Lung (tissue), 12 donors: Measurements from ENCODE around the gene CDKN1C. TPM values are rescaled to one million over a fixed set of nuclear protein-coding genes. Genes with fewer than 3 reads are reported as not detected.

Experiments used
- ATAC-seq: fragments of 200-7000 bp; cut with Tn5 transposase; one replicate; pipeline ENCODE4 v1.9.1; 2020; ENCODE audit warnings: moderate number of reproducible peaks; ENCODE audit not compliant: insufficient read depth, low FRiP score
- DNase-seq, 3 donors: peaks; one replicate each; pipeline ENCODE4 v3.0.0-alpha.2; 2013 to 2017
- H3K27ac ChIP-seq, 2 donors: one replicate each; pipeline ENCODE4 v1.5.1; 2013; ENCODE audit warnings: mild to moderate bottlenecking in 2 of 2, moderate library complexity in 2 of 2, control low read depth in 1 of 2, inconsistent platforms in 1 of 2, low read depth in 1 of 2, low read length in 1 of 2
- H3K27me3 ChIP-seq, 3 donors: one replicate each; pipeline ENCODE4 v1.5.1; 2013; ENCODE audit warnings: low read length in 2 of 3; ENCODE audit not compliant: control insufficient read depth in 3 of 3, insufficient read depth in 3 of 3
- H3K36me3 ChIP-seq, 4 donors: one replicate each; pipeline ENCODE4 v1.5.1; 2013; ENCODE audit warnings: low read length in 4 of 4, mild to moderate bottlenecking in 1 of 4, moderate library complexity in 1 of 4; ENCODE audit not compliant: control insufficient read depth in 4 of 4, insufficient read depth in 4 of 4
- H3K4me1 ChIP-seq, 5 donors: one replicate each; pipeline ENCODE4 v1.5.1; 2013; ENCODE audit warnings: low read length in 5 of 5, mild to moderate bottlenecking in 2 of 5, moderate library complexity in 1 of 5; ENCODE audit not compliant: control insufficient read depth in 5 of 5, insufficient read depth in 5 of 5
- H3K4me3 ChIP-seq: one replicate; pipeline ENCODE4 v1.5.1; 2013; ENCODE audit warnings: mild to moderate bottlenecking, control low read depth, moderate library complexity
- H3K9ac ChIP-seq, 2 donors: one replicate each; pipeline ENCODE4 v1.5.1; 2013; ENCODE audit warnings: low read length in 2 of 2, control low read depth in 1 of 2; ENCODE audit not compliant: insufficient read depth in 1 of 2
- H3K9me3 ChIP-seq, 4 donors: one replicate each; pipeline ENCODE4 v1.5.1; 2013; ENCODE audit warnings: low read length in 3 of 4, mild to moderate bottlenecking in 1 of 4, moderate library complexity in 1 of 4; ENCODE audit not compliant: control insufficient read depth in 4 of 4, insufficient read depth in 3 of 4
- CTCF ChIP-seq: IDR thresholded peaks from 2 replicates; pipeline ENCODE4 v1.5.1; 2012; ENCODE audit warnings: mild to moderate bottlenecking; ENCODE audit errors: control extremely low read depth, extremely low read depth
- WGBS, 2 donors: extraction: QIAGEN DNeasy Blood & Tissue Kit; methylation state at CpG; one replicate each; pipeline ENCODE4 v1.1.7; 2013; 5-methylcytosine and 5-hydroxymethylcytosine counted together
- polyA plus RNA-seq, 2 donors: library from polyadenylated mRNA; stranded (reverse); fragments of 200-250 nt; gene quantifications; one replicate each; pipeline ENCODE4 v1.2.1, GENCODE V29; 2013
- total RNA-seq, 2 donors: library from RNA; depleted of rRNA in 1 of 2; stranded (reverse); fragments of >200 nt in 1 of 2; gene quantifications; one replicate each; pipeline ENCODE4 v1.2.1, GENCODE V29; 2014 to 2021
- donor health status: control.
- donor health status: control.
- donor health status: Bipolar disorder and iron deficiency.
- donor health status: healthy.
- donor health status: DM: yes; HTN: yes; CAD: no.

The CDKN1C gene
- total and polyA plus RNA-seq, 4 donors, result 9.9 to 123 (median 26.8) TPM

GRCh38 chr11:2913776-2914175 lies 28.2 kb upstream of the CDKN1C start:
- Histone ChIP-seq H3K27ac (no peak overlapping the region), H3K4me1 (peaks cover 0 to 28% (median 7%) of the 10 kb centered on the region in 5 donors), H3K9me3 (no peaks in the 10 kb centered on the region), H3K4me3 (no peak overlapping the region), H3K36me3 (no peaks in the 10 kb centered on the region), H3K27me3 (peaks cover 0 to 3% (median 0%) of the 10 kb centered on the region in 3 donors), H3K9ac (no peak overlapping the region)
- DNase-seq, result no peak
- WGBS, 2 donors, result 56 to 67% methylated on average over 9 of the region's 9 CpGs
- no peak for TF ChIP-seq CTCF
- no peak for ATAC-seq

- H3K27me3 ChIP-seq, result peaks cover 0 to 8% (median 3%) of the 10 kb centered on the region in 3 donors
- no peak overlapping the region for H3K4me3 ChIP-seq
- H3K4me1 ChIP-seq, result peaks cover 0 to 28% (median 7%) of the 10 kb centered on the region in 5 donors
- H3K9ac ChIP-seq, result no peak overlapping the region
- DNase-seq (no peak), ATAC-seq (no peak)
- 71 to 85% methylated on average over 13 of the region's 13 CpGs for WGBS, 2 donors
- no peaks in the 10 kb centered on the region for H3K36me3 ChIP-seq
- H3K9me3 ChIP-seq, result no peaks in the 10 kb centered on the region
- H3K27ac ChIP-seq, result peak overlapping the region in 1 of 2 donors; percentile 55
- no peak for TF ChIP-seq CTCF
Measured at GRCh38 chr11:2913019-2913431, 27.4 kb upstream of the CDKN1C start.

- Histone ChIP-seq H3K36me3 (no peaks in the 10 kb centered on the region), H3K27ac (peak overlapping the region in 1 of 2 donors; percentile 79), H3K9ac (no peak overlapping the region), H3K27me3 (peaks cover 0 to 8% (median 5%) of the 10 kb centered on the region in 3 donors), H3K4me1 (peaks cover 0 to 25% (median 7%) of the 10 kb centered on the region in 5 donors), H3K9me3 (no peaks in the 10 kb centered on the region), H3K4me3 (no peak overlapping the region)
- peak; percentile 89 for ATAC-seq
- DNase-seq, result peak; percentile 57 to 80 (median 71)
- WGBS, 2 donors, result 61 to 93% methylated on average over 4 to 5 of the region's 5 CpGs
- TF ChIP-seq CTCF, result no peak
Measured at GRCh38 chr11:2912498-2912897, 26.9 kb upstream of the CDKN1C start.

DNA sequence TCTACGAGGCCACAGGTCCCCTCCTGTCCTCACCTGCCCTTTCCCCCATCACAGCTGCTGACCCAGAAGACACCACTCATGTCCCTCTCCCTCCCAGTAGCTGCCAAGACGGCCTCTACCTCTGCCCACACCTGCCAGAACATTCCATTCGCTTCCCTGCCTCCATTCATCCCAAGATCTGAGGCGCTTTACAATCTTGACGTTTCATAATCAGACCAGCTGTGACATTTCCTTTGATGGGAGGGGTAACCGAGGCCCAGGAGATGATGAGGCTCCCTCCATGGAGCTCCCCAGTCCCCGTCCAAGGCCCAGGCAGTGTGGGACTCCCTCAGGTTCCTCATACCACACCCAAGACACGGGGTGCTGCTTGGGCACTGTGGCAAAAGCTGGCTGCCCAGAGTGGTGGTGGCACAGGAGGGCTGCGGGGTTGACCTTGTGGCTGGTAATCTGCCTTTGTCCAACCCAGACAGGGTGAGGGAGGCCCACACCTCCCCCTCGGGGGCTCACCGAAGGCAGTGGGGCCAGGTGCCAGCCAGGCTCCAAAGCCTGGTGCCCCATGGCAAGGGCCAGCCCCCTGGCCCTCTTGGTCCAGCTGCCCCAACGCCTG lies 26.3 kb upstream of the CDKN1C start:
- Histone ChIP-seq H3K9ac (no peak overlapping the region), H3K27ac (peak overlapping the region in 1 of 2 donors; percentile 79), H3K9me3 (no peaks in the 10 kb centered on the region), H3K4me1 (peaks cover 0 to 25% (median 7%) of the 10 kb centered on the region in 5 donors), H3K36me3 (no peaks in the 10 kb centered on the region), H3K4me3 (no peak overlapping the region), H3K27me3 (peaks cover 0 to 8% (median 5%) of the 10 kb centered on the region in 3 donors)
- ATAC-seq (no peak), DNase-seq (no peak)
- TF ChIP-seq CTCF, result no peak
- WGBS, 2 donors, result 74 to 76% methylated on average over 12 of the region's 12 CpGs
